Lower lobe of right lung (tissue), 2 donors: ENCODE measurements around the gene ZCCHC3. TPM values are rescaled to one million over a fixed set of nuclear protein-coding genes. Genes with fewer than 3 reads are reported as not detected.

Experiments
- ATAC-seq, 2 donors: fragments of 200-7000 bp; cut with Tn5 transposase; one replicate each; pipeline ENCODE4 v1.9.1; 2020 to 2022; ENCODE audit warnings: mild to moderate bottlenecking in 2 of 2, moderate library complexity in 2 of 2
- DNase-seq: peaks from one replicate; pipeline ENCODE4 v3.0.0-alpha.2; 2020
- H3K27ac ChIP-seq: fragments of 200-600 bp; one replicate; pipeline ENCODE4 v1.8.0; 2022
- H3K27me3 ChIP-seq: fragments of 200-600 bp; one replicate; pipeline ENCODE4 v1.8.0; 2022; ENCODE audit warnings: low read depth
- H3K36me3 ChIP-seq: fragments of 200-600 bp; one replicate; pipeline ENCODE4 v1.8.0; 2022; ENCODE audit warnings: mild to moderate bottlenecking
- H3K4me1 ChIP-seq: fragments of 200-600 bp; one replicate; pipeline ENCODE4 v1.8.0; 2022
- H3K4me3 ChIP-seq: fragments of 200-600 bp; one replicate; pipeline ENCODE4 v1.8.0; 2022; ENCODE audit warnings: mild to moderate bottlenecking
- H3K9me3 ChIP-seq: fragments of 200-600 bp; one replicate; pipeline ENCODE4 v1.8.0; 2022
- intact Hi-C: fragments of 100-400 bp; cut with DNase I; formaldehyde crosslinking; loops from one replicate; pipeline ENCODE4 v1.11.0; 2022
- total RNA-seq: library from RNA; stranded (reverse); fragmentation: NEBNext Ultra II Directional; extraction: Animal tissue kit (Norgen Biotek cat#: 25700); gene quantifications from one replicate; pipeline ENCODE4 v1.2.1, GENCODE V29; 2021
- TF ChIP-seq, protein P1 (sequence below): fragments of 200-600 bp; IDR thresholded peaks from one replicate; pipeline ENCODE4 v1.8.0; 2022; ENCODE audit warnings: antibody characterized with exemption, mild to moderate bottlenecking
- donor health status: DM: no; HTN: yes; CAD: no; lungs with severe emphysema.

ZCCHC3 gene
- total RNA-seq, 1 donor from 2014 or later, result 15.6 TPM

DNA sequence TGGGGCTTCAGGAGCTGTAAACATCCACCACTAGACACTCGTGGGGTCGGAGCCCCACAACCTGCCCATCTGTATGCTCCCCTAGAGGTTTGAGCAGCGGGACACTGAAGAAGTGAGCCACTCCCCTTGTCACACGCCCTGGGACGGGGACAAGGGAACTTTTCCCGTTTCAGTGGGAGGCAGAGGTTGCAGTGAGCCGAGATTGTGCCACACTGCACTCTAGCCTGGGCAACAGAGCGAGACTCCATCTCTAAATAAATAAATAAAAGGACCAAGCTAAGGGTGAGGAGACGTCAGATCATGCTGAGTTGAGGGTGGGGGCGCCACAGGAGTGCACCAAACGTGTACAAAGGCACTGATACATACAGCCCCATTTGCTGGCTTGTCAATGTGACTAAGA lies 8.4 kb downstream of the ZCCHC3 start:
- TF ChIP-seq, protein P1, sequence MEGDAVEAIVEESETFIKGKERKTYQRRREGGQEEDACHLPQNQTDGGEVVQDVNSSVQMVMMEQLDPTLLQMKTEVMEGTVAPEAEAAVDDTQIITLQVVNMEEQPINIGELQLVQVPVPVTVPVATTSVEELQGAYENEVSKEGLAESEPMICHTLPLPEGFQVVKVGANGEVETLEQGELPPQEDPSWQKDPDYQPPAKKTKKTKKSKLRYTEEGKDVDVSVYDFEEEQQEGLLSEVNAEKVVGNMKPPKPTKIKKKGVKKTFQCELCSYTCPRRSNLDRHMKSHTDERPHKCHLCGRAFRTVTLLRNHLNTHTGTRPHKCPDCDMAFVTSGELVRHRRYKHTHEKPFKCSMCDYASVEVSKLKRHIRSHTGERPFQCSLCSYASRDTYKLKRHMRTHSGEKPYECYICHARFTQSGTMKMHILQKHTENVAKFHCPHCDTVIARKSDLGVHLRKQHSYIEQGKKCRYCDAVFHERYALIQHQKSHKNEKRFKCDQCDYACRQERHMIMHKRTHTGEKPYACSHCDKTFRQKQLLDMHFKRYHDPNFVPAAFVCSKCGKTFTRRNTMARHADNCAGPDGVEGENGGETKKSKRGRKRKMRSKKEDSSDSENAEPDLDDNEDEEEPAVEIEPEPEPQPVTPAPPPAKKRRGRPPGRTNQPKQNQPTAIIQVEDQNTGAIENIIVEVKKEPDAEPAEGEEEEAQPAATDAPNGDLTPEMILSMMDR, result no peak
- H3K4me3 ChIP-seq, result no peak overlapping the region
- intact Hi-C loops, result no loop called here
- DNase-seq (no peak), ATAC-seq (no peak)
- H3K36me3 ChIP-seq, result no peaks in the 10 kb centered on the region
- no peaks in the 10 kb centered on the region for H3K27me3 ChIP-seq
- H3K9me3 ChIP-seq, result no peaks in the 10 kb centered on the region
- no peak overlapping the region for H3K27ac ChIP-seq
- H3K4me1 ChIP-seq, result peaks cover 34% of the 10 kb centered on the region

- Histone ChIP-seq H3K27ac (peak overlapping the region; percentile 90), H3K9me3 (no peaks in the 10 kb centered on the region), H3K36me3 (no peaks in the 10 kb centered on the region), H3K4me3 (no peak overlapping the region), H3K4me1 (peaks cover 26% of the 10 kb centered on the region), H3K27me3 (no peaks in the 10 kb centered on the region)
- ATAC-seq (no peak), DNase-seq (no peak)
- intact Hi-C loops, result no loop called here
- TF ChIP-seq, protein P1, result no peak
Observed at GRCh38 chr20:308427-309038, 11.2 kb downstream of the ZCCHC3 start.

DNA sequence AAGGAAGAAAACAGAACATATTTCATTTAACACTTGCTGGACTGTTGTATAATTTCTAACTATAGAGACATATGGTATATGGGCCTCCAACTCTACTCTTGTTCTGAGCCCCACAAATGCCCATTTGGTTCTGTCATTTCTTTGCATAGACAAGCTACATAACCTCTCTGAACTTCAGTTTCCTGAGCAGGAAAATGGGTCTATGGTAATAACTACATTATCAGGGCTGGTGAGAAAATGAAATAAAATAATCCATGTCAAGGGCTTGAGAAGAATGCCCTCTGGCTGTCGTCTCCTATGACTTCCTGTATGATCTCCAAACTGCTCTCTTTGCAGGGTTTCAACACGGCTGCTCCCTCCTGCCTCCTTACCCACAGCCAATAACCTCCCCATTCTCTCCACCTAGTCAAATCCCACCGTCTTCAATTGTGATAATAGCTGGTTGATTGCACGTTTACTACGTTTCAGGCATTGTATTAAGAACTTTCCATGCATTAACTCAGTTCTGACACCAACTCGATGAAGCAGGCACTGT lies 12.0 kb downstream of the ZCCHC3 start:
- intact Hi-C loops, result no loop called here
- DNase-seq (no peak), ATAC-seq (peak; percentile 46 to 49)
- no peaks in the 10 kb centered on the region for H3K36me3 ChIP-seq
- H3K27me3 ChIP-seq, result no peaks in the 10 kb centered on the region
- no peaks in the 10 kb centered on the region for H3K9me3 ChIP-seq
- peak overlapping the region; percentile 90 for H3K27ac ChIP-seq
- peak overlapping the region; percentile 60 for H3K4me3 ChIP-seq
- peaks cover 26% of the 10 kb centered on the region for H3K4me1 ChIP-seq
- TF ChIP-seq, protein P1, result no peak

DNA sequence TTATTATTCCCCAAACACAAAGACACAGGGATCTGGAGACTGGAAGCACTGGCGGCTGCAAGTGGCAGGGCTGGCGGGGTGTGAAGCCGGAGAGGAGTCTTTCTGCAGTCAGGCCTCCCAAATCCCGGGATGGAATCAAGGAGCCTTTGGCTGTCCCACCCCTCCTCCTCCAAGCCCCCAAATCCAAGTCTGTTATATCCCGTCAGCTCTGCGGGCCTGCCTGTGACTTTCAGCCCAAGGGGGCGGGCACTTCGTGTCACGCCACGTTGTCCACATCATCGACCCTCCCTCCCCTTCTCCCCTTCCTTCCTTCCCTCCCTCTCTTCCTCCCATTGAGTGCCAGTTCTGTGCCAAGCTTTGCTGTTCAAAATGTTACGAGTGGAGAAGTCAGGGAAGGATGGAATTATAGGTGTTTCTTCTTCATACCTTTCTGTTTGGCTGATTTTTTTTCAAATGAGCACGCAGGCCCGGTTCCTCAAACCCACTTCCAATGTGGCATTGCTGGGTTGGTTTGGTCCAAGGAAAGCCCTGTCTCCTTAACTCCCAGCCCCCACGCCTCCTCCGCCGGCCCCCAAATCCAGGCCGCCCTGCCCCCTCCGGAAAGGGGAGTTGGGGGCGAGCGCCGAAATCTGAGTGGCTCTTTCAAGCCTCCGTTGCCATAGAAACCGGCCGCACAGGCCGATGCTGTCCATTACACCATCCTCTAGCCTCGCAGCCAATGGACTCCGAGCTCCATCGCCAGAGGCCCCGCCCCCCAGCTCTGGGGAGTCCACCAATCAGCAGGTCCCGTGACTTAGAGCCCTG lies 12.7 kb downstream of the ZCCHC3 start:
- DNase-seq (peak; percentile 98), ATAC-seq (peak; percentile 99)
- Histone ChIP-seq H3K9me3 (no peaks in the 10 kb centered on the region), H3K36me3 (no peaks in the 10 kb centered on the region), H3K27me3 (no peaks in the 10 kb centered on the region), H3K4me3 (peak overlapping the region; percentile 60), H3K4me1 (peaks cover 26% of the 10 kb centered on the region), H3K27ac (peak overlapping the region; percentile 90)
- intact Hi-C loops, result no loop called here
- TF ChIP-seq, protein P1, result no peak

DNA sequence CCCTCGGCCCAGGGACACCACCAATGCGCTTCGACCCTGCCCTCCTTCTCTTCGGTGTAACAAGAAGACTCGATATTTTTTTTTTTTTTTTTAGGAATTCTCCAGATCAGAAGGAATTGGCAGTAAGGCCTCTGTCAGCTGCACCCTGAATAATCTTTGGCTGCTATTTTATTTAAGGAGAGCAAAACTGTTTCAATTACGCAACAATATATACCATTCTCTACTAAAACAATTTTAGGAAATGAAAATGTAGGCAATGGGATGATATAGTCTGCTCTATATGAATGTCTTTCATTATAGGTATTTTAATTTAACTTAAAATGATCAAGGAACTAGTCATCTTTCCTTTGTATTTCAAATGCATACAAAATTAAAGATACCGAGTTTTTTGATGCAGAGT lies 13.3 kb downstream of the ZCCHC3 start:
- DNase-seq, result no peak
- Histone ChIP-seq H3K9me3 (no peaks in the 10 kb centered on the region), H3K27me3 (no peaks in the 10 kb centered on the region), H3K4me1 (peaks cover 26% of the 10 kb centered on the region), H3K4me3 (peak overlapping the region; percentile 60), H3K27ac (peak overlapping the region; percentile 90), H3K36me3 (no peaks in the 10 kb centered on the region)
- no peak for ATAC-seq
- intact Hi-C loops, result no loop called here
- TF ChIP-seq, protein P1, result no peak
